SK-N-MC (cell line): Measurements from ENCODE around the gene SRPK3.

Source experiments
- DNase-seq: peaks from one replicate; pipeline ENCODE4 v3.0.0-alpha.2; 2011; ENCODE audit warnings: low read depth, low spot score
- H3K27ac ChIP-seq: fragments of 200-600 bp; sonication (generic); 2 replicates; pipeline ENCODE4 v1.5.1; 2016; ENCODE audit warnings: mixed run types
- H3K36me3 ChIP-seq: fragments of 200-600 bp; sonication (generic); 2 replicates; pipeline ENCODE4 v1.6.1; 2017; ENCODE audit warnings: antibody characterized with exemption, low read length, mixed read lengths; ENCODE audit not compliant: insufficient read depth
- H3K4me3 ChIP-seq: fragments of 200-600 bp; sonication (generic); 2 replicates; pipeline ENCODE4 v1.5.1; 2016
- H3K9ac ChIP-seq: fragments of 200-600 bp; sonication (generic); 2 replicates; pipeline ENCODE4 v1.8.0; 2017; ENCODE audit warnings: mixed run types, mixed read lengths; ENCODE audit not compliant: insufficient read length
- H3K9me3 ChIP-seq: fragments of 200-600 bp; sonication (generic); 2 replicates; pipeline ENCODE4 v1.6.1; 2017; ENCODE audit warnings: low read depth, mild to moderate bottlenecking, antibody characterized with exemption, low read length, moderate library complexity, mixed read lengths
- EZH2 ChIP-seq: fragments of 200-600 bp; sonication (generic); IDR thresholded peaks from one replicate; pipeline ENCODE4 v1.6.1; 2017; ENCODE audit warnings: antibody characterized with exemption
- FOXP2 ChIP-seq: optimal IDR thresholded peaks from 2 replicates; pipeline ENCODE3; 2011; ENCODE audit warnings: mild to moderate bottlenecking, moderate library complexity; ENCODE audit not compliant: insufficient read depth; ENCODE audit errors: extremely low read length, control extremely low read depth
- POLR2AphosphoS5 ChIP-seq: IDR thresholded peaks from 2 replicates; pipeline ENCODE4 v1.6.1; 2012; ENCODE audit warnings: mild to moderate bottlenecking, low read depth, low read length, borderline replicate concordance

The SRPK3 gene

DNA sequence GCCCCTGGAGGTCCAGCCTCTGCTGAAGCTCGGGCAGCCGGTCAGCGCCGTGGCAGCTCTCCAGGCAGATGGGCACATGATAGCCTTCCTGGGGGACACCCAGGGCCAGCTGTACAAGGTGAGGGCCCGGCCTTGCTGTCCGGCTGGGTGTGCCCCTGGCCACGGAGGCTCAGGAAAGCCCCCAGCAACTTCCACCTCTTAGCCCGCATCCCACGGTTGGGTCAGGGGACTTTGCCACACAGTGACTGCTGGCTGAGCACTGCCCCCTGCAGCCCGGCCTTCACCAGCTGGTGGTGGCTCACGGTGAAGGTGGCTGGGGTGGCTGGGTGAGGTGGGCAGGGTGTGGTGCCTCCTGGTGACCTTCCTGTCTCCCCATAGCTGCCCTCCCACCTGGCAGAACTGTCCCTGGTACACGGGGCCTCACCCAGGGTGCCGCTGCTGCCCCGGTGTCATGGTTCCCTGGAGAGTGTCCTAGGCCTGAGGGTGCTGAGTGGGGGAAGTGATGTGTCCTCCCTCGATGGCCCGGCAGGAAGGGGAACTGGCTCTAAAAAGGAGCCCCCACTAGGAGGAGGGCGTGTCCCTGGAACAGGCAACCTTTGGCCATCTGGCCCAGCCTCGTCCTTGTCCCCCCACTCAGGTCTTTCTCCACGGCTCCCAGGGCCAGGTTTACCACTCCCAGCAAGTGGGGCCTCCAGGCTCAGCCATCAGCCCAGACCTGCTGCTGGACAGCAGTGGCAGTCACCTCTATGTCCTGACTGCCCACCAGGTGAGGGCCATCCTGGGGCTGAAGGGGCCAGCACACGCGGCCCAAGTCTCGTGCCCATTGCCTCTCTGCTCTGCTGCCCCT is 12.3 kb upstream of the SRPK3 start:
- Histone ChIP-seq H3K9me3 (no peaks in the 10 kb centered on the region), H3K4me3 (no peak overlapping the region), H3K27ac (no peak overlapping the region), H3K9ac (no peak overlapping the region), H3K36me3 (no peaks in the 10 kb centered on the region)
- no peak for DNase-seq
- TF ChIP-seq FOXP2 (no peak), EZH2 (no peak), POLR2AphosphoS5 (no peak)

DNA sequence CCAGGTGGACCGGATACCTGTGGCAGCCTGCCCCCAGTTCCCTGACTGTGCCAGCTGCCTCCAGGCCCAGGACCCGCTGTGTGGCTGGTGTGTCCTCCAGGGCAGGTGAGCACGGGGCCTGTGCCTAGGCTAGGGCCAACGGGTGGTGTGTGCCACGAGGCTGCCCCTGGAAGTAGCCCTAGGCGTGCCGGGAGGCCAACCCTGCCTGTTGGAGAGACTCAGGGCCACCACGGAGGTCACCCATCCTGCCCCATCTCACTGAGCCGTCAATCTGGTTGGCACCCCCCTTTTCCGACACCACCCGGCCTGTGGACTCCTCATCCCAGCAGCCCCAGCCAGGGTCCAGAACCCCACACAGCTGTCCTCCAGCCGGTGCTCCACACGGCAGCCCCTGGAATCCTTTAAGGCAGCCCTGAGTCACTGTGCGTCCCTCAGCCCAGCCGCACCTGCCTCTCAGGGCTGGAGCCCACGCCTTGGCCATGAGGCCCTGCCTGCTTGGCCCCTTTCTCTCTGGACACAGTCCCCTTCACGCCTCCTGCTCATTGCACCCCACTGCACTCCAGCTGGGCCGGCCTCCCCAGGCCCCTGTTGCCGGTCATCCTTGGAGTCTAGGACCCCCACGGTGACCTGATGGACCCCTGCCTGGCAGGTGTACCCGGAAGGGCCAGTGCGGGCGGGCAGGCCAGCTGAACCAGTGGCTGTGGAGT is 11.5 kb upstream of the SRPK3 start:
- TF ChIP-seq POLR2AphosphoS5 (no peak), FOXP2 (no peak), EZH2 (no peak)
- no peak overlapping the region for H3K9ac ChIP-seq
- H3K27ac ChIP-seq: no peak overlapping the region
- no peaks in the 10 kb centered on the region for H3K36me3 ChIP-seq
- H3K4me3 ChIP-seq: no peak overlapping the region
- DNase-seq: no peak
- no peaks in the 10 kb centered on the region for H3K9me3 ChIP-seq

DNA sequence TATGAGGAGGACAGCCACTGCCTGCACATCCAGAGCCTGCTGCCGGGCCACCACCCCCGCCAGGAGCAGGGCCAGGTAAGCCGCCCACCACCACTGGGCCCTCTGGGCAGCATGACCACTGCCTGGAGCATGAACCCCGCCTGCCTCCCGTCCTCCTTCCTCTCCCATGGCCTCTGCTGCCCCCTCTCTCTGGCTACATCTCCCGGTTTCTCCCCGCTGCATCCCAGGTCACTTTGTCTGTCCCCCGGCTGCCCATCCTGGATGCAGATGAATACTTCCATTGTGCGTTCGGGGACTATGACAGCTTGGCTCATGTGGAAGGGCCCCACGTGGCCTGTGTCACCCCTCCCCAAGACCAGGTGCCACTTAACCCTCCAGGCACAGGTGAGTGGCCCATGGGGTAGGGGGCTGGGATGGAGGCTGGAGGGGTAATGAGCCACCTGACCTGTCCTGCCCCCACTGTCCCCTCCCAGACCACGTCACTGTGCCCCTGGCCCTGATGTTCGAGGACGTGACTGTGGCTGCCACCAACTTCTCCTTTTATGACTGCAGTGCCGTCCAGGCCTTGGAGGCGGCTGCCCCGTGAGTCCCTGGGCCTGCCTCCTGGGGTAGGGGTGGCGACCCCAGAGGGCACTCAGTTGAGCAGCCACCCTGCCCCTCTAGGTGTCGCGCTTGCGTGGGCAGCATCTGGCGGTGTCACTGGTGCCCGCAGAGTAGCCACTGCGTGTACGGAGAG is 10.8 kb upstream of the SRPK3 start:
- no peak for DNase-seq
- Histone ChIP-seq H3K9me3 (no peaks in the 10 kb centered on the region), H3K4me3 (no peak overlapping the region), H3K27ac (no peak overlapping the region), H3K36me3 (no peaks in the 10 kb centered on the region), H3K9ac (no peak overlapping the region)
- TF ChIP-seq EZH2: no peak
- no peak for TF ChIP-seq POLR2AphosphoS5
- TF ChIP-seq FOXP2: no peak

DNA sequence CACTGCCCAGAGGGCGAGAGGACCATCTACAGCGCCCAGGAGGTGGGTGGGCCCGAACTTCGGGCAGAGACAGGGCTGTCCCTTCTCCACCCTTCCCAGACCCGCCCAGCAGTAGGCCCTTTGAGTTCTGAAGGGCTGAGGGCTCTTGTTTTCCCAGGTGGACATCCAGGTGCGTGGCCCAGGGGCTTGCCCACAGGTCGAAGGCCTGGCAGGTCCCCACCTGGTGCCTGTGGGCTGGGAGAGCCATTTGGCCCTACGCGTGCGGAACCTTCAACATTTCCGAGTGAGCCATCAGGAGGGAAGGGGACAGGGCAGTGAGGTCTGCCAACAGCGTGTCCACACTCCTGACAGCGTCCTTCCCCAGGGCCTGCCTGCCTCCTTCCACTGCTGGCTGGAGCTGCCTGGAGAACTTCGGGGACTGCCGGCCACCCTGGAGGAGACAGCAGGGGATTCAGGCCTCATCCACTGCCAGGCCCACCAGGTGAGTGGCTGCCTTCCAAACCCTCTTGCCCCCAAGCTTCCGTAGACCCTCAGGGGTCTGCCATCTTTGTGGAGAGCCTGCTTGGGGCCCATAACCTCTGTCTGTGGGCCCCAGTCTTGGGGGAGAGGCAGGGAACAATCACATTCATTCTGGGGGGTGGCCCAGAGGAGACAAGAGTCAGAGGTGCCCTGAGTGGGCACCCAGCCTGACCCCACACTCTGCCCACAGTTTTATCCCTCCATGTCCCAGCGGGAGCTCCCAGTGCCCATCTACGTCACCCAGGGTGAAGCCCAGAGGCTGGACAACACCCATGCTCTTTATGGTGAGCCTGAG is 10.0 kb upstream of the SRPK3 start:
- H3K27ac ChIP-seq: no peak overlapping the region
- no peak for DNase-seq
- H3K36me3 ChIP-seq: no peaks in the 10 kb centered on the region
- no peaks in the 10 kb centered on the region for H3K9me3 ChIP-seq
- no peak overlapping the region for H3K4me3 ChIP-seq
- TF ChIP-seq EZH2 (no peak), POLR2AphosphoS5 (no peak), FOXP2 (no peak)
- no peak overlapping the region for H3K9ac ChIP-seq

DNA sequence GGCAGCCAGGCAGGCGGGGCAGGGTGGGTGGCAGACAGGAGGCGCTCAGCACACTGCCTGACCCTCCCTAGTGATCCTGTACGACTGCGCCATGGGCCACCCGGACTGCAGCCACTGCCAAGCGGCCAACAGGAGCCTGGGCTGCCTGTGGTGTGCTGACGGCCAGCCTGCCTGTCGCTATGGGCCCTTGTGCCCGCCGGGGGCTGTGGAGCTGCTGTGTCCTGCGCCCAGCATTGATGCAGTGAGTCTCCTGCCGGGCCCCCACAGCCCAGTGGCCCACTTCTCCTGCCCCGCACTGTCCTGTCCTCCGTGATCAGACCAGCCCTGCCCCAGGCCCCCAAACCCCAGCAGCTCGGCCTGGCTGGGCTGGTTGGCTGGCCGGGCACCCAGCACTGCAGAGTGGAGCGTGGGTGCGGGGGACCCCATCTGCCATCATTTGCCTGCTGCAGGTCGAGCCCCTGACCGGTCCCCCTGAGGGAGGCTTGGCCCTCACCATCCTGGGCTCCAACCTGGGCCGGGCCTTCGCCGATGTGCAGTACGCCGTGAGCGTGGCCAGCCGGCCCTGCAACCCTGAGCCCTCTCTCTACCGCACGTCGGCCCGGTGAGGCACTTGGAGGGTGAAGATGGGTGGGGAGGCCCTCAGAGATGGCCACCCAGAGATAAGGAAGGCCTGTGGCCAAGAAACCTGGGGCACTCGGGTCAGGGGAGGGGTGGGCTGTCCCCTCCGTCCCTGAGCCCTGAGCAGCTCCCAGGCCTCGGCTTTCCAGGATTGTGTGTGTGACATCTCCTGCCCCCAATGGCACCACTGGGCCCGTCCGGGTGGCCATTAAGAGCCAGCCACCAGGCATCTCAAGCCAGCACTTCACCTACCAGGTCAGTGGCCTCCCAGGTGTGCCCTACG is 9.2 kb upstream of the SRPK3 start:
- Histone ChIP-seq H3K36me3 (no peaks in the 10 kb centered on the region), H3K4me3 (no peak overlapping the region), H3K27ac (no peak overlapping the region), H3K9ac (no peak overlapping the region), H3K9me3 (no peaks in the 10 kb centered on the region)
- no peak for DNase-seq
- TF ChIP-seq FOXP2: no peak
- TF ChIP-seq EZH2: no peak
- no peak for TF ChIP-seq POLR2AphosphoS5

DNA sequence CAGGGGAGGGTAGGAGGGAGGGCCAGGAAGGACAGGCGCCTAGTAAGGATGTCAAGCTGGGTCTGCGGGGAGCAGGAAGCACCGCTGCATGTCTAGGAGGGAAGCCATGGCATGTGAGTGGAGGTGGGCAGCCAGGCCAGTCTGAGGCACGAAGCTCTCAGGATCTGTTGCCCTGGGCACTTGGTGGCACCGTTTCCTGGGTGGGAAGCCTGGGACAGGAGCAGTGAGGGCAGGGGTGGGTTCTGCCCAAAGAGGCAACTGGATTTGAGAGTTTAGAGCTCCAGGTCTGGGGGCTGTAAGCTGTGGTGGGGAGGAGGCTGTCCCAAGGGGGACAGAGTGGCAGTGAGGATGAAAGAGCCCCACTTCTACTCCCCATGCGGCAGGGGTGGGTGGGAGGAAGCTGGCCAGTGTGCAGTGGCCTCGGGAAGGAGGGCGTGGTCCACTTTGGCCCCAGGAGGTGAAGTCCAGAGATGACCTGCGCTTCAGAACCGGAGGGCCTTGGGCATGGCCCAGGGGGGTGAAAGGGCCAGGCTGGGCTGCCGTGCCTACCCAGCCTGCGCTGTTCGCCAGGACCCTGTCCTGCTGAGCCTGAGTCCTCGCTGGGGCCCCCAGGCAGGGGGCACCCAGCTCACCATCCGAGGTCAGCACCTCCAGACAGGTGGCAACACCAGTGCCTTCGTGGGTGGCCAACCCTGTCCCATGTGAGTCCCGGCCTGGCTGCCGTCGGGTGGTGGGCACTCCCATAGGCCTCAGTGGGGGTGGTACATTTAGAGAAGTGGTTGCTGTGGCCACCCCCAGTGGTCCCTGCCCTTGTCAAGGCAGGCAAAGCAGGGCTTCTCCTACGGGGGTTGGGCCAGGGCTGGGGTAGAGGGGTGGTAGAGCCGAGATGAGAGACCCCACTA is 8.3 kb upstream of the SRPK3 start:
- Histone ChIP-seq H3K9me3 (no peaks in the 10 kb centered on the region), H3K27ac (no peak overlapping the region), H3K4me3 (no peak overlapping the region), H3K36me3 (no peaks in the 10 kb centered on the region), H3K9ac (no peak overlapping the region)
- no peak for DNase-seq
- no peak for TF ChIP-seq POLR2AphosphoS5
- no peak for TF ChIP-seq EZH2
- TF ChIP-seq FOXP2: no peak

DNA sequence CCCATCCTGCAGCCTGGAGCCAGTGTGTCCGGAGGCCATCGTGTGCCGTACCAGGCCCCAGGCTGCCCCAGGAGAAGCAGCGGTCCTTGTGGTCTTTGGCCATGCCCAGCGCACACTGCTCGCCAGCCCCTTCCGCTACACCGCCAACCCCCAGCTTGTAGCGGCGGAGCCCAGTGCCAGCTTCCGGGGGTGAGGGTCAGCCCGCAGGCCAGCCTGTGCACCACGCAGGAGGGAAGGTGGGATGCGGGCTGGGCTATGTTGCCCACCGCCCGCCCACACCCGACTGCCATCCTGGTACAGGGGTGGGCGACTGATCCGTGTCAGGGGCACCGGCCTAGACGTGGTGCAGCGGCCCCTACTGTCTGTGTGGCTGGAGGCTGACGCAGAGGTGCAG is 7.6 kb upstream of the SRPK3 start:
- Histone ChIP-seq H3K27ac (no peak overlapping the region), H3K36me3 (no peaks in the 10 kb centered on the region), H3K4me3 (no peak overlapping the region), H3K9me3 (no peaks in the 10 kb centered on the region), H3K9ac (no peak overlapping the region)
- DNase-seq: no peak
- TF ChIP-seq EZH2 (no peak), FOXP2 (no peak), POLR2AphosphoS5 (no peak)
